Choroid plexus epithelial cell (primary cell): ENCODE measurements around the gene DIPK1B.

Experiments
- DNase-seq: peaks from one replicate; pipeline ENCODE4 v3.0.0-alpha.2; 2010; ENCODE audit warnings: low read depth
- H3K4me3 ChIP-seq: 2 replicates; pipeline ENCODE4 v1.5.1; 2011; ENCODE audit warnings: low read depth, mild to moderate bottlenecking, control low read depth, low read length, moderate library complexity
- TF ChIP-seq, protein P1 (sequence below): conservative IDR thresholded peaks from 2 replicates; pipeline ENCODE4 v1.5.1; 2011; ENCODE audit warnings: low read depth, mild to moderate bottlenecking, control low read depth, inconsistent platforms, low read length, moderate library complexity

The DIPK1B gene

GRCh38 chr9:136748666-136749611 lies 36.6 kb downstream of the DIPK1B start:
- DNase-seq = no peak
- TF ChIP-seq, protein P1, sequence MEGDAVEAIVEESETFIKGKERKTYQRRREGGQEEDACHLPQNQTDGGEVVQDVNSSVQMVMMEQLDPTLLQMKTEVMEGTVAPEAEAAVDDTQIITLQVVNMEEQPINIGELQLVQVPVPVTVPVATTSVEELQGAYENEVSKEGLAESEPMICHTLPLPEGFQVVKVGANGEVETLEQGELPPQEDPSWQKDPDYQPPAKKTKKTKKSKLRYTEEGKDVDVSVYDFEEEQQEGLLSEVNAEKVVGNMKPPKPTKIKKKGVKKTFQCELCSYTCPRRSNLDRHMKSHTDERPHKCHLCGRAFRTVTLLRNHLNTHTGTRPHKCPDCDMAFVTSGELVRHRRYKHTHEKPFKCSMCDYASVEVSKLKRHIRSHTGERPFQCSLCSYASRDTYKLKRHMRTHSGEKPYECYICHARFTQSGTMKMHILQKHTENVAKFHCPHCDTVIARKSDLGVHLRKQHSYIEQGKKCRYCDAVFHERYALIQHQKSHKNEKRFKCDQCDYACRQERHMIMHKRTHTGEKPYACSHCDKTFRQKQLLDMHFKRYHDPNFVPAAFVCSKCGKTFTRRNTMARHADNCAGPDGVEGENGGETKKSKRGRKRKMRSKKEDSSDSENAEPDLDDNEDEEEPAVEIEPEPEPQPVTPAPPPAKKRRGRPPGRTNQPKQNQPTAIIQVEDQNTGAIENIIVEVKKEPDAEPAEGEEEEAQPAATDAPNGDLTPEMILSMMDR = no peak
- no peak overlapping the region for H3K4me3 ChIP-seq

- DNase-seq = no peak
- no peak overlapping the region for H3K4me3 ChIP-seq
- TF ChIP-seq, protein P1 = no peak
Measured at GRCh38 chr9:136750526-136750925, 38.2 kb downstream of the DIPK1B start.

DNA sequence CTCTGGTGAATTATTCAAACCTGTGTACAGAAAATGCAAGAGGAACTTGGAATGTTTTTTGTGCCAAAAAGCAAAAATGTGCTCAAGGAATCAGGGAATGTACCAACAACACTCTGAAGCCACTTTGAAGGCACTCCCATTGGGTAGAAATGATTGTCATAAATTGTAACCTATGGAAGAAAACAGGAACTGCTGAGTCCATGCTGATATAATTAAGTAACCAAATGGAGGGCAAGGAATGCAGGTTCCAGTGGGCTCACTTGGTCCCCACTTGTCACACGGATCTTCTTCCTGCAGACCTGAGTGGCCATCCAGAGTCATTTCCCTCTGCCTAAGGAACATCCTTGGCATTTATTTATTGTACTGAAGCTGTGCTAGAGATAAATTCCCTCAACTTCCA lies 38.9 kb downstream of the DIPK1B start:
- TF ChIP-seq, protein P1 = no peak
- no peak overlapping the region for H3K4me3 ChIP-seq
- no peak for DNase-seq

DNA sequence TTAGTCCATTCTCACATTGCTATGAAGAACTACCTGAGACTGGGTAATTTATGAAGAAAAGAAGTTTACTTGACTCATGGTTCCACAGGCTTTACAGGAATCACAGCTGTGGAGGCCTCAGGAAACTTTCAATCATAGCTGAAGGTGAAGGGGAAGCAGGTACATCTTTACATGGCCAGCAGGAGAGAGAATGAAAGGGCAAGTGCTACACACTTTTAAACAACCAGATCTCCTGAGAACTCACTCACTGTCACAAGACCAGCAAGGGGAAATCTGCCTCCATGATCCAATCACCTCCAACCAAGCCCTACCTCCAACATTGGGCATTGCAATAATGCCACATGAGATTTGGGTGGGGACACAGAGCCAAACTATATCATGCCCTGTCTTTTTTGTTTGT lies 39.4 kb downstream of the DIPK1B start:
- no peak for DNase-seq
- TF ChIP-seq, protein P1 = no peak
- H3K4me3 ChIP-seq = no peak overlapping the region

DNA sequence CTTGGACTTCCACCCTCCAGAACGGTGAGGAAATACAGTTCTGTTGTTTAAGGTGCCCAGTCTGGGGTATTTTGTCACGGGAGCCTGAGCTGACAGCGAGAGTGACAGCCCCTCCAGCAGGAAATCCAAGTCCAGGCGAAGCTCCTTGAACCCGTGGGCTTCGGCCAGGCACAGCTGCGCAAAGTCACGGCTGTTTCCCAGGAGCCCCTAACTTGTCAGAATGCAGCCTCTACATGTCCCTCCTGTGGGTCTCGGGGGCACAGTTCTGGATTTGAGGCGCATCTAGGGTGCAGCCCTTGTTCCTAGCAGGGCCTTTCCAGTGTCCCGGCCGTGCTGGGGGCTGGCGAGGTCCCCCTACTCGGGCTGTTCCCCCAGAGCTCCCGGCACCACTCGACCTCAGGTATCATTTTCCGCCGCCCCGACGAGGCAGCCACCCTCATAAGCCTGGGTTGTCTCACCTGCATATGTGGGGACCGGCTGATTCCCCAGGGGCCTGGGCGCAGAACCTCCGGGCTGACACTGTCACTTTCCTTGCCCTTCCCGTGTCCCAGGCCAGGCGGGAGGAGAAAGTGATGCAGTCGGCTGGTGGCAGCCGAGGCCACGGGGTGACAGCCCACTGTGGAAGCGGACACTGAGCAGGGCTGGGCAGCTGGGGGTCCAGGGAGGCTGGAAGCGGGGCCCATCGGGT lies 41.1 kb downstream of the DIPK1B start:
- TF ChIP-seq, protein P1 = no peak
- H3K4me3 ChIP-seq = no peak overlapping the region
- DNase-seq = no peak

- no peak for DNase-seq
- no peak overlapping the region for H3K4me3 ChIP-seq
- TF ChIP-seq, protein P1 = no peak
Measured at GRCh38 chr9:136754059-136754572, 41.7 kb downstream of the DIPK1B start.
